ENCODE results near the gene FAM170A.

DNA sequence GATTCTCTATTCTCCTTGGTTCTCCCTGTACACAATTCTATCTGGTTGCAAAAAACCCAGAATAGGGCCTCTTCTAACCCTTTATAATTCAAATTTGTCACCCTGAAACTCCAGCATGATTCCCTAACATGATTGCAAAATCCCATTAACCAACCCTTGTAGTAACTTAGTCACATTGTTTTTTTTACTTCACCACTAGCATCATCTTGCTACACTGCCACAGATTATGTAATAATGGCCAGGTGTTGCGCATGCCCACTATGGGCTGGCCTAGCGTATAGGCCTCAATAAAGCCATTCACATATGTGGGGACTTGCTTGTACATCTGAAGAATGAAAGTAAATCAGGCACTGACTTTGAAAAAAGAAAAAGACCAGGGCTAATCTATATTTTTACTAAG, 25.7 kb downstream of the FAM170A start:
- TF ChIP-seq POLR2A (IDR thresholded peaks at IDR 0.05) = no peak
- TF ChIP-seq, protein P1, sequence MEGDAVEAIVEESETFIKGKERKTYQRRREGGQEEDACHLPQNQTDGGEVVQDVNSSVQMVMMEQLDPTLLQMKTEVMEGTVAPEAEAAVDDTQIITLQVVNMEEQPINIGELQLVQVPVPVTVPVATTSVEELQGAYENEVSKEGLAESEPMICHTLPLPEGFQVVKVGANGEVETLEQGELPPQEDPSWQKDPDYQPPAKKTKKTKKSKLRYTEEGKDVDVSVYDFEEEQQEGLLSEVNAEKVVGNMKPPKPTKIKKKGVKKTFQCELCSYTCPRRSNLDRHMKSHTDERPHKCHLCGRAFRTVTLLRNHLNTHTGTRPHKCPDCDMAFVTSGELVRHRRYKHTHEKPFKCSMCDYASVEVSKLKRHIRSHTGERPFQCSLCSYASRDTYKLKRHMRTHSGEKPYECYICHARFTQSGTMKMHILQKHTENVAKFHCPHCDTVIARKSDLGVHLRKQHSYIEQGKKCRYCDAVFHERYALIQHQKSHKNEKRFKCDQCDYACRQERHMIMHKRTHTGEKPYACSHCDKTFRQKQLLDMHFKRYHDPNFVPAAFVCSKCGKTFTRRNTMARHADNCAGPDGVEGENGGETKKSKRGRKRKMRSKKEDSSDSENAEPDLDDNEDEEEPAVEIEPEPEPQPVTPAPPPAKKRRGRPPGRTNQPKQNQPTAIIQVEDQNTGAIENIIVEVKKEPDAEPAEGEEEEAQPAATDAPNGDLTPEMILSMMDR (IDR thresholded peaks at IDR 0.05) = no peak

Measured in lower leg skin (tissue), 3 donors.